Measurements from ENCODE around the gene E2F1. TPM values are rescaled to one million over a fixed set of nuclear protein-coding genes. Genes with fewer than 3 reads are reported as not detected.

Gene E2F1
- total and polyA plus RNA-seq, 2 of the 4 experiments (the other 2 are of a cell fraction) = 10.9 to 14.0 TPM

GRCh38 chr20:33658929-33659328, 27.3 kb downstream of the E2F1 start:
- Histone ChIP-seq H3K9ac (ENCODE audit: low read depth, low read length) (no peak overlapping the region), H3K9me1 (ENCODE audit: insufficient read depth, low read length) (peaks cover 10% of the 10 kb centered on the region), H2BK15ac (ENCODE audit: low read depth, low read length) (no peak overlapping the region), H3K4ac (ENCODE audit: low read depth, low read length) (no peak overlapping the region), H3K27me3 (ENCODE audit: control insufficient read depth, insufficient read depth, low read length) (no peaks in the 10 kb centered on the region), H4K5ac (ENCODE audit: low read depth, low read length) (no peak overlapping the region), H2BK5ac (ENCODE audit: low read depth, low read length, poor library complexity, severe bottlenecking) (no peak overlapping the region), H2AK9ac (replicated peaks; ENCODE audit: low read depth, low read length, poor library complexity) (no peak overlapping the region), H3K4me2 (ENCODE audit: low read depth, low read length) (no peak overlapping the region), H3K27ac (ENCODE audit: insufficient read depth, low read length) (no peak overlapping the region), H3K23ac (ENCODE audit: low read depth, low read length) (no peak overlapping the region), H4K20me1 (ENCODE audit: insufficient read depth, low read length) (no peaks in the 10 kb centered on the region), H3K79me1 (ENCODE audit: low read depth in 1 of 2, low read length in 2 of 2) (peaks cover 7 to 17% of the 10 kb centered on the region in 2 experiments; a peak in 3 of 4 replicates), H3K36me3 (ENCODE audit: control insufficient read depth, insufficient read depth, low read length) (peaks cover 19% of the 10 kb centered on the region; the same call in 1 of the 2 replicates), H3K4me3 (ENCODE audit: insufficient read depth, low read depth, low read length) (no peak overlapping the region), H2AFZ (replicated peaks; ENCODE audit: low read length, poor library complexity) (no peak overlapping the region), H3K56ac (ENCODE audit: extremely low read depth, insufficient read depth, low read length) (no peak overlapping the region), H4K8ac (ENCODE audit: low read depth in 2 of 2, low read length in 2 of 2) (no peak overlapping the region), H2AK5ac (ENCODE audit: low read depth, low read length) (no peak overlapping the region), H3K14ac (replicated peaks; ENCODE audit: low read depth, low read length) (no peak overlapping the region), H4K91ac (ENCODE audit: insufficient read depth, low read depth, low read length) (no peak overlapping the region), H3K9me3 (ENCODE audit: control insufficient read depth, insufficient read depth, low read length) (no peaks in the 10 kb centered on the region), H2BK120ac (ENCODE audit: low read depth, low read length) (no peak overlapping the region), H2BK20ac (ENCODE audit: low read depth, low read length) (no peak overlapping the region), H3K4me1 (ENCODE audit: control insufficient read depth, insufficient read depth, low read length) (peaks cover 6% of the 10 kb centered on the region), H3K18ac (ENCODE audit: low read depth, low read length) (no peak overlapping the region)
- TF ChIP-seq RAD21 (IDR thresholded peaks at IDR 0.05; ENCODE audit: low read length) (no peak), NFE2L2 (IDR thresholded peaks at IDR 0.05; ENCODE audit: low read depth, low read length) (no peak), RFX5 (IDR thresholded peaks at IDR 0.05; ENCODE audit: low read depth, low read length) (no peak), FOS (IDR thresholded peaks at IDR 0.05; ENCODE audit: low read depth, low read length) (no peak), BHLHE40 (IDR thresholded peaks at IDR 0.05; ENCODE audit: low read depth, low read length) (no peak), SMC3 (IDR thresholded peaks at IDR 0.05; ENCODE audit: low read depth, low read length) (no peak), CEBPB (IDR thresholded peaks at IDR 0.05; ENCODE audit: low read depth, low read length) (no peak), CHD1 (IDR thresholded peaks at IDR 0.05; ENCODE audit: low read depth, low read length) (no peak), MXI1 (IDR thresholded peaks at IDR 0.05; ENCODE audit: borderline replicate concordance, low read depth, low read length) (no peak), RCOR1 (IDR thresholded peaks at IDR 0.05; ENCODE audit: insufficient replicate concordance, low read length) (no peak), USF2 (IDR thresholded peaks at IDR 0.05; ENCODE audit: low read depth, low read length) (no peak), CTCF (conservative IDR thresholded peaks at IDR 0.05; ENCODE audit: low read depth, low read length) (no peak), MAFK (IDR thresholded peaks at IDR 0.05; ENCODE audit: low read depth, low read length) (no peak), ELK1 (IDR thresholded peaks at IDR 0.05; ENCODE audit: borderline replicate concordance, low read depth, low read length) (no peak), POLR2A (IDR thresholded peaks at IDR 0.05; ENCODE audit: low read depth, low read length) (no peak)
- no TSS peak for BruUV-seq (replicated peaks)
- intact Hi-C loops (cut with micrococcal nuclease) (no loop called here), dilution Hi-C loops (cut with HindIII; ENCODE audit: low sequenced_read_pairs, unreplicated experiment) (no loop called here), in situ Hi-C loops (cut with MboI; ENCODE audit: low sequenced_read_pairs) (no loop called here)
- CTCF ChIA-PET = no interaction called here
- POLR2A ChIA-PET (ENCODE audit: unreplicated experiment) = no interaction called here
- DNase-seq (no peak), ATAC-seq (ENCODE audit: low read depth) (no peak)
- WGBS, 2 experiments (ENCODE audit: extremely low coverage in 2 of 2, insufficient read length in 1 of 2) = 89% methylated on average over 3 of the region's 4 CpGs; no CpG with 5 or more reads in 1 of the 2 experiments
